Measurements from ENCODE around the gene MAGOH.

- TF ChIP-seq, protein P1, sequence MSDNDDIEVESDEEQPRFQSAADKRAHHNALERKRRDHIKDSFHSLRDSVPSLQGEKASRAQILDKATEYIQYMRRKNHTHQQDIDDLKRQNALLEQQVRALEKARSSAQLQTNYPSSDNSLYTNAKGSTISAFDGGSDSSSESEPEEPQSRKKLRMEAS (IDR thresholded peaks at IDR 0.05; ENCODE audit: insufficient read depth, insufficient read length): no peak
- TF ChIP-seq POLR2AphosphoS5 (IDR thresholded peaks at IDR 0.05; ENCODE audit: insufficient read depth, low read depth, low read length) (no peak), EZH2 (IDR thresholded peaks at IDR 0.05; ENCODE audit: borderline replicate concordance, low read depth, low read length, severe bottlenecking) (no peak), POLR2A (IDR thresholded peaks at IDR 0.05; ENCODE audit: low read depth, low read length) (no peak)
- TF ChIP-seq, protein P2, sequence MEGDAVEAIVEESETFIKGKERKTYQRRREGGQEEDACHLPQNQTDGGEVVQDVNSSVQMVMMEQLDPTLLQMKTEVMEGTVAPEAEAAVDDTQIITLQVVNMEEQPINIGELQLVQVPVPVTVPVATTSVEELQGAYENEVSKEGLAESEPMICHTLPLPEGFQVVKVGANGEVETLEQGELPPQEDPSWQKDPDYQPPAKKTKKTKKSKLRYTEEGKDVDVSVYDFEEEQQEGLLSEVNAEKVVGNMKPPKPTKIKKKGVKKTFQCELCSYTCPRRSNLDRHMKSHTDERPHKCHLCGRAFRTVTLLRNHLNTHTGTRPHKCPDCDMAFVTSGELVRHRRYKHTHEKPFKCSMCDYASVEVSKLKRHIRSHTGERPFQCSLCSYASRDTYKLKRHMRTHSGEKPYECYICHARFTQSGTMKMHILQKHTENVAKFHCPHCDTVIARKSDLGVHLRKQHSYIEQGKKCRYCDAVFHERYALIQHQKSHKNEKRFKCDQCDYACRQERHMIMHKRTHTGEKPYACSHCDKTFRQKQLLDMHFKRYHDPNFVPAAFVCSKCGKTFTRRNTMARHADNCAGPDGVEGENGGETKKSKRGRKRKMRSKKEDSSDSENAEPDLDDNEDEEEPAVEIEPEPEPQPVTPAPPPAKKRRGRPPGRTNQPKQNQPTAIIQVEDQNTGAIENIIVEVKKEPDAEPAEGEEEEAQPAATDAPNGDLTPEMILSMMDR (IDR thresholded peaks at IDR 0.05; ENCODE audit: extremely low read depth in 1 of 2, insufficient read depth in 1 of 2, low read depth in 1 of 2, low read length in 2 of 2): no peak
Measured at GRCh38 chr1:53180226-53180625, 58.1 kb downstream of the MAGOH start.
